ENCODE measurements around the gene VPS11. TPM values are rescaled to one million over a fixed set of nuclear protein-coding genes. Genes with fewer than 3 reads are reported as not detected.
"Not testable (repeated sequence)": the region's sequence is repeated elsewhere in the genome, so short reads cannot be mapped to it uniquely, and the experiment has no call there.

The VPS11 gene
- total RNA-seq, 1 donor from 2014 or later: 25.7 TPM

GRCh38 chr11:119038884-119039283 is 28.7 kb upstream of the VPS11 start:
- DNase-seq: no peak

DNA sequence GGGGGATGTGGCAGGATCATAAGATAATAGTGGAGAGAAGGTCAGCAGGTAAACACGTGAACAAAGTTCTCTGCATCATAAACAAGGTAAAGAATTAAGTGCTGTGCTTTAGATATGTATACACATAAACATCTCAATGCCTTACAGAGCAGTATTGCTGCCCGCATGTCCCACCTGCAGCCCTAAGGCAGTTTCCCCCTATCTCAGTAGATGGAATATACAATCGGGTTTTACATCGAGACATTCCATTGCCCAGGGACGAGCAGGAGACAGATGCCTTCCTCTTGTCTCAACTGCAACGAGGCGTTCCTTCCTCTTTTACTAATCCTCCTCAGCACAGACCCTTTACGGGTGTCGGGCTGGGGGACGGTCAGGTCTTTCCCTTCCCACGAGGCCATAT is 28.1 kb upstream of the VPS11 start:
- DNase-seq: not testable (repeated sequence)

DNA sequence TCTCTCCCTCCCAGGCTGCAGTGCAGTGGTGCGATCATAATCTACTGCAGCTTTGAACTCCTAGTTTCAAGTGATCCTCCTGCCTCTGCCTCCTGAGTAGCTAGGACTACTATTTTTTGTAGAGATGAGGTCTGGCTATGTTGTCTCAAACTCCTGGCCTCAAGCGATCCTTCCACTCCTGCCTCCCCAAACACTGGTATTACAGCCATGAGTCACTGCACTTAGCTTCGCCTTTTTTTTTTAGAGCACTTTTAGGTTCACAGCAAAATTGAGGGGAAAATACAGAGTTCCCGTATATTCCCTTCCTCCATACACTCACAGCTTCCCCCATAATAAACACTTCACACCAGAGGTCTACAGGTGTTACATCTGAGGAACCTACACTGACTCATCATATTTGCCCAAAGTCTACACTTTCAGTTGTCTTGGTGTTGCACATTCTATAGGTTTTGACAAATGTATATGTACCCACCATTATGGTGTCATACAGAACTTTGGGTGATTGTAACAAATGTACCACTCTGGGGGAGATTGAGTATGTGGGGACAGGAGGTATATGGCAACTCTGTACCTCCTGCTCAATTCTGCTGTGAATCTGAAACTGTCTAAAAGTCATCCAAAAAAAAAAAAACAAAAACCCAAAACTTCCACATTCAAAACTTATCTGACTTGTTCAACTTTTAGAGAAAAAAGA is 25.6 kb upstream of the VPS11 start:
- no peak for DNase-seq

GRCh38 chr11:119042927-119043326 is 24.7 kb upstream of the VPS11 start:
- DNase-seq: no peak

GRCh38 chr11:119044708-119045107 is 22.9 kb upstream of the VPS11 start:
- DNase-seq: no peak

DNA sequence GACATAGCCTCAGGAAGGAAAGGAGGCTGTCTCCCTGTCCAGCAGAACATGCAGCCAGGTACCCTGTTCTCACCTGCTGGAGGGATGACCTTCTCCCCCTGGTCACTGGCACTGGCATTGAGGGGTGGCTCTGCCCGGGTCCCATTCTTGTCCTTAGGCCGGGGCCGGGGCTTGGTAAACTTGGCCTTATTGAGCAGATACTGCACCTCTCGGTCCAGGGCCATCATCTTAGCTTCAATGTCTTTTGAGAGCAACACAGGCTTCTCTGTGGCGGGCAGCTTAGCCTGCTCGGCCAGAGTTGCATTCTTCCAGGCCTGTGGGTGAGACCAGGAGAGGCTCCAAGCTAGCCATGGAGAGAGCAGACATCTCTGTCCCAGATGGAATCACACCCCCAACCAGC is 21.1 kb upstream of the VPS11 start:
- DNase-seq: no peak

GRCh38 chr11:119047205-119047604 is 20.4 kb upstream of the VPS11 start:
- no peak for DNase-seq

DNA sequence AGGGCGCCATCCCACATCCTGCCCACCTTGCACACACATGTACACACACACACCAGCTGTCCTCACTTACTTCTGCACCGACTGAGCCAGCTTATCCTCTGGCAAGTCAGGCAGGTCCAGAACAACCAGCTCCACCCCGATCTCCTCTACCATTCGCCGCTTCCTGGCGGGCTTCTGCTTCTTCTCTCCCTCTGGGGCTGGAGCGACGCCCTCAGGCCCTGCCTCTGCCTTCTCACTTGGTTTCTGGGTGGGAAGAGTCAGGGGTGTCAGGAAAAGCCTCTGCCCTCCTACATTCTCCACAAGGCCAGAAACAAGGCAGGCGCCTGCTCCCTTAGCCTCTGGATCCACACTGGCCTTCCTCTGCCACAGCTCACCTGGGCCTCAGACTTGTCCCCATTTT is 19.0 kb upstream of the VPS11 start:
- no peak for DNase-seq

DNA sequence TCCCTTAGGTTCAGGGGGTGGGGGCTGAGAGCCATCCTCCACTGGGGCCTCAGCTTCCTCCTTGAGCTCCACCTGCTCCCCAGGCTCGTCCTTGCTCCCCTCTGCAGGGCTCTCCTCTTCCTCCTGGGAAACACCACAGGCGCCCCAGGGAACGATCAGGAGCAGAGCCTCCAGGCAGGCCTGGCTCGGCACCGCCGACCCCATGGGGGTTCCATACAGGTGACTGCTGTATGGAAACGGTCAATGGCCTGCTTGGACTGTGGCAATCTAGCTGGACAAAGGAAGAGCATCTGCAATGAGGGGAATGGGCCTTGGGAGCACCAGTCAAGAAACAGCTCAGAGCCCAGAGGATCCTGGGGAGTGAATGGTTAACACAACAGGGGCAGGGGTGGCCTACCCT is 18.5 kb upstream of the VPS11 start:
- DNase-seq: no peak

DNA sequence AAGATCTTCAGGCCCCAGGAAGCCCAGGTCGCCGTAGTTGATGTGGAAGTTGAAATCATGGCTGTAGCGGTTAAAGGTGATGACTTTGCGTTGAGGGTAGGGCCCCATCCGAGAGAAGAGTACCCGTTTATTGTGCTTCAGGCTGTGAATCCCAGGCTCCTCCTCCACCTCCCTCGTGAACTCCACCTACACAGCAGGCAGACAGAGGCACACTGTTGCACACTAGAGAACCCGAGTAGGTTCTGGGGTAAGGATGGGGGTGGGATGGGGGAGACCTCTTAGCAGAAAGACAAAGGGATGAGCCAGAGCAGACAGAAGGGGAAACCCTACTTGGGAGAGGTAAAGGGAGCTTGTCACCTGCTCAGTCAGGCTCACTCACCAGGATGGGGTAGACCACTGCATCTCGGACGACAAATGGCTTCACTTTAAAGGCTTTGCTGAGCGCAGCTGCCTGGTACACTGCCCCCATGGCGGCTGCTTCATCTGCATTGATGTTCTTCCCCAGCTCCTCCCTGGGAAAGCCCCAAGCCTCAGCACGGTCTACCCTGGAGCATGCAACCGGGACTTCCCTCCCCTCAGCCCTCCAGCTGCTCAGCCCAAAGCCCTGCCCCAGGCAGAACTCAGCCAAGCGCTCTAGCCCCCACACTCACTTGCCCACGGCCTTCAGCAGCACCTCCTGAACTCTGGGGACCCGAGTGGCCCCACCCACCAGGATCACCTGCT is 16.0 kb upstream of the VPS11 start:
- DNase-seq: no peak

DNA sequence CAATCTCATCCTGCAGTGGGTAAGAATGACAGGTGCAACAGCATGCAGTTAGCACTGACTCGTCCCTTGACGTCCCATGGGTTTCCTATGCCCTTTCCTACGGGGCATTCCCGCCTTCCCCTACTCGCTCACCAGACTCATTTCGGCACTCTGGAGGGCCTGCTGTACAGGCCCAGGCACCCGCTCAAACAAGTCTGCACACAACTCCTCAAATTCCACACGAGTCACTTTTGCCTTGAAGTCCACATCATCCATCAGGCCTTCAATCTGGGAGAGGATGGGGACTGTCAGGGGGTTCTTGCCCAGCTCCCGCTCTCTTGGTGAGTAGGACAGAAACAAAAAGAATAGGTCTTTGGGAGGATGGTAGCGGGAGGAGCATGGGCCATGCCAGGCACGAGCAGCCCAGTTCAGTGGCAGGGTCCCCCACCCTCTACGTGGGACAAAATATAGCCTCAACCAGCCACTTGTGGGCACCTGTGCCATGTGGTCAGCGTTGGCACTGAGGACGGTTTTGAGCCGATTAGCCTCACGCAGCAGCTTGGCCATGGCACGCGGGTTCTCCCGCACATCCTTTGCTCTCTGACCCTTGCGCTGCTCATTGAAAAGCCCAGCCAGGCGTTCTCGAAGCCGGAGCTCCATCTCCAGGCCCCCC is 15.3 kb upstream of the VPS11 start:
- no peak for DNase-seq

- no peak for DNase-seq
Measured at GRCh38 chr11:119054418-119054817, 13.2 kb upstream of the VPS11 start.

GRCh38 chr11:119055901-119056300 is 11.7 kb upstream of the VPS11 start:
- DNase-seq: peak; percentile 58

DNA sequence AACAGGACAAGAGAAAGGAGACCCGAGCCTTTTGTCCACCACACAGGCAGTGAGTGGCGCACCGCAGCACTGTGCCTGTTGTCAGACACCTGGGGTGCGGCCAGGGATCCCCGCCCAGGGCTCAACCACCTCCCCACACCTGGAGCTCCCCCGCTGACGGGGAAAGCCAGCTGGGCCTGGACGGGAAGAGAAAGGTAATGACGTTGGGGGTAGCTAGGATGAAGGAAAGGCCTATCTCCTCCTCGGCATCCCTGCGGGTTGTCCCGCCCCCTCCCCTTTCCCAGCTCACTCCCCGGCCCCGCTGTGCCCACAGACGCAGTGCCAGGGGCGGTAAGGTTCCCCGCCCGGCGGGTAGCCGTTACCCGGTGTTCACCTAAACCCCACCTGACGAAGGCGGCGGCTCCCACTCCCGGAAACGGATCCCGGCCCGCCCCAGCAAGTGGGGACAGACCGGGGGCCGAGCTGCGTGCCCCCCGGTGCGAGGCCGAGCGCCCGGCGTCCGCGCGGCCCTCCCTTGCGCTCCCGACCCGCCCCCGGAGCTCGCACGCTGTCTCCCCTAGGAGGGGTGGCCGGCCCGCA is 11.1 kb upstream of the VPS11 start:
- DNase-seq: peak; percentile 31

DNA sequence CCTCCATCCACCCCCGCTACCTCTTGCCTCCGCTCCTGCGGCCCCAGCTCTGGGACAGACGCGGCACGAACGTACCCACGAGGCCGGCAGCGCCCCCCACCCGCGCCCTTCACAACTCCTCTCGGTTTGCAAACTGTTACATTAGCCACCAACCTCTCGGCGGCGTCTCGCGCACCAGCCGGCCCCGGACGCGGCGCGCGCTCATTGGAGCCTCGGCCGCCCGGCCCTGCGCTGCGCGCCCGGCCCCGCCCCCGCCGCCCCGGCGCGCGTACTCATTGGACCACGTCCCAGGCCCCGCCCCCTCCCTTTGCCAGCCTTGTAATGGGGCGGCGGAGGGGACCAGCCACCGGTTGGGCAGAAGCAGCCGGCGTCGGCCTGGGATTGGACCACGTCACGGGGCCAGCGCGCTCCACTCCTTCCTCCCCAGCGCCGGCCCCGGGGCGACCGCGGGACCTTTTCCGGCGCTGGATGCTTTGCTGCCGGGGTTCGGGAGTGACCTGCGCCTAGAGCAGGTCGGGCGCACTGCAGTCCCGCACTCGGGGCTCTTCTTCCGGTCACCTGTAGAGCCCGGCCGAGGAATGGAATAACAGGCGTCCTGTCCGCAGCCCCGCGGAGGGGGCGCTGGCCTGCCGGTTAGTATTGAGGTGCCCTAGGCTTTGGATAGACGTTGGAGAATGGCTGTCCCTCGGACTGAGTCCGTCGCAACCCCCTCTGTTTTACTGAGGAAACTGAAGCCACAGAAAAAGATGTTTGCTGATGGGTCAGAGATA is 10.4 kb upstream of the VPS11 start, which contains the start of gene HYOU1:
Gene HYOU1 (minus strand): TSS at position 206 of the 770 bp plus-strand sequence. CDS start 1,045 bp downstream, outside the sequence.
- peak; percentile 98 for DNase-seq

DNA sequence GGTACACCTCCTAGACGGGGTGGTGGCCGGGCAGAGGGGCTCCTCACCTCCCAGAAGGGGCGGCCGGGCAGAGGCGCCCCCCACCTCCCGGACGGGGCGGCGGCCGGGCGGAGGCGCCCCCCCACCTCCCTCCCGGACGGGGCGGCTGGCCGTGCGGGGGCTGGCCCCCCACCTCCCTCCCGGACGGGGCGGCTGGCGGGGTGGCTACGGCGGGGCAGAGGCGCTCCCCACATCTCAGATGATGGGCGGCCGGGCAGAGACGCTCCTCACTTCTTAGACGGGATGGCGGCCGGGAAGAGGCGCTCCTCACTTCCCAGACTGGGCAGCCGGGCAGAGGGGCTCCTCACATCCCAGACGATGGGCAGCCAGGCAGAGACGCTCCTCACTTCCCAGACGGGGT is 8.5 kb upstream of the VPS11 start:
- not testable (repeated sequence) for DNase-seq

DNA sequence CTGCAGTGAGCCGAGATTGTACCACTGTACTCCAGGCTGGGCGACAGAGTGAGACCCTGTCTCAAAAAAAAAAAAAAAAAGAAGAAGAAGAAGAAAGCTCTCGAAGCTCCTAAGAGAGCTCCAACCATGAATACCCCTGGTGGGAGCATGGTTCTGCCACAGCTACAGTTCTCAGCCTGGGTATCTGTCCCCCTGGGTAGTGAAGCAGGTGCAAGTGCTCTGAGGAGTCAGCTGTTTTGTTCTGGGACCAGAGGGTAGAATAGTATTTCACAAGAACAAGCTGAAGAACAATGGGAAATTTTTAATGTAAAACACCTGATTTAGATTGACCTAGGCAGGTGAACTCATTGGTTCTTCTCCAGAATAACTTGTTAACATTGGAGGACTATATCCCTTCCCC is 6.4 kb upstream of the VPS11 start:
- no peak for DNase-seq

- peak; percentile 20 for DNase-seq
Measured at GRCh38 chr11:119062779-119063178, 4.8 kb upstream of the VPS11 start.

DNA sequence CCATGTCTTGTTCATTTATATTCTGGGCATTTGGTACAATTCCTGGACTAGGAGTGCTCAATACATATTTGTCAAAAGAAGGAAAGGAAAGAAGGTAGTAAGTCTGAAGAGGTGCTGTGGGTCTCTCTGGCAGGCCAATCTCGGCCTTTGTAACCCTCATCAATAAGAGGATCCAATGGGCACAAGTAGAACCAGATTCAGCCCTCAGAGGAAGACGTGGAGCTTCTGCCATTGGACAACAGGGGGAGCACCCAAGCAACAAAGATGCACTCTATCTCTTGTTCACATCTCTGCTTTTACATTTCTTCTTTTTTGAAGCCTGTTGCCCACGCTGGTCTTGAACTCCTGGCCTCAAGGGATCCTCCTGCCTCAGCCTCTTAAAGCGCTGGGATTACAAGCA is 2.2 kb upstream of the VPS11 start:
- DNase-seq: peak; percentile 61

GRCh38 chr11:119077839-119078238 is 10.2 kb downstream of the VPS11 start:
- DNase-seq: no peak

DNA sequence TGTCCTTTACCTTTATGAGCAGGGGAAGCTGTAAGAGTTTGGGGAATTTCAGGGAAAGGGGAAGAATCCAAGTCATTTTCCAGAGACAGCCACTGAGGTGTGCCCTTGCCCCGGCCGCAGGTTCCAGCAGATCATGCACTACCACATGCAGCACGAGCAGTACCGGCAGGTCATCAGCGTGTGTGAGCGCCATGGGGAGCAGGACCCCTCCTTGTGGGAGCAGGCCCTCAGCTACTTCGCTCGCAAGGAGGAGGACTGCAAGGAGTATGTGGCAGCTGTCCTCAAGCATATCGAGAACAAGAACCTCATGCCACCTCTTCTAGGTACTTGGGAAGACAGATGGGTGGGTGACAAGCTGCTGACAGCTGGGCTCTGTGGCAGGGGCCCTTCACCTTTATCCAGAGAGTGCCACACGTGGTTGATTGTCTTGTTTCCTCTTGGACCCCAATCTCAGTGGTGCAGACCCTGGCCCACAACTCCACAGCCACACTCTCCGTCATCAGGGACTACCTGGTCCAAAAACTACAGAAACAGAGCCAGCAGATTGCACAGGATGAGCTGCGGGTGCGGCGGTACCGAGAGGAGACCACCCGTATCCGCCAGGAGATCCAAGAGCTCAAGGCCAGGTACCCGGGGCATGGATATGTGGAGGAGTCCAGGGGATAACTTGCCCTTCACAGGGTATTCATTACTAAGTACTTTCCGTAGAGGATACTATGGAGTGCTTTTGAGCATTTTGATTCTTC is 11.2 kb downstream of the VPS11 start:
- DNase-seq: no peak

All from dermis blood vessel endothelial cell (primary cell).